Fibroblast of mammary gland (primary cell): Measurements from ENCODE around the gene ARL2.

Experiments used
- DNase-seq: peaks from one replicate; pipeline ENCODE4 v3.0.0-alpha.2; 2010; ENCODE audit warnings: low read depth
- H3K4me3 ChIP-seq: 2 replicates; pipeline ENCODE4 v1.5.1; 2011; ENCODE audit warnings: low read depth, mild to moderate bottlenecking, low read length, moderate library complexity; ENCODE audit not compliant: control insufficient read depth
- TF ChIP-seq, protein P1 (sequence below): conservative IDR thresholded peaks from 2 replicates; pipeline ENCODE4 v1.5.1; 2011; ENCODE audit warnings: low read depth, low read length, inconsistent platforms; ENCODE audit not compliant: control insufficient read depth, insufficient read depth

ARL2 gene

GRCh38 chr11:65013888-65014725 lies at the start of gene ARL2:
TSS of gene ARL2 (plus strand) at chr11:65014160. CDS start at chr11:65014208, 48 bp downstream.
- H3K4me3 ChIP-seq = peak within 1 kb of the TSS; percentile 77
- DNase-seq = peak; percentile 83
- TF ChIP-seq, protein P1, sequence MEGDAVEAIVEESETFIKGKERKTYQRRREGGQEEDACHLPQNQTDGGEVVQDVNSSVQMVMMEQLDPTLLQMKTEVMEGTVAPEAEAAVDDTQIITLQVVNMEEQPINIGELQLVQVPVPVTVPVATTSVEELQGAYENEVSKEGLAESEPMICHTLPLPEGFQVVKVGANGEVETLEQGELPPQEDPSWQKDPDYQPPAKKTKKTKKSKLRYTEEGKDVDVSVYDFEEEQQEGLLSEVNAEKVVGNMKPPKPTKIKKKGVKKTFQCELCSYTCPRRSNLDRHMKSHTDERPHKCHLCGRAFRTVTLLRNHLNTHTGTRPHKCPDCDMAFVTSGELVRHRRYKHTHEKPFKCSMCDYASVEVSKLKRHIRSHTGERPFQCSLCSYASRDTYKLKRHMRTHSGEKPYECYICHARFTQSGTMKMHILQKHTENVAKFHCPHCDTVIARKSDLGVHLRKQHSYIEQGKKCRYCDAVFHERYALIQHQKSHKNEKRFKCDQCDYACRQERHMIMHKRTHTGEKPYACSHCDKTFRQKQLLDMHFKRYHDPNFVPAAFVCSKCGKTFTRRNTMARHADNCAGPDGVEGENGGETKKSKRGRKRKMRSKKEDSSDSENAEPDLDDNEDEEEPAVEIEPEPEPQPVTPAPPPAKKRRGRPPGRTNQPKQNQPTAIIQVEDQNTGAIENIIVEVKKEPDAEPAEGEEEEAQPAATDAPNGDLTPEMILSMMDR = peak; percentile 27

GRCh38 chr11:64967375-64967774 lies 46.6 kb upstream of the ARL2 start:
- H3K4me3 ChIP-seq = no peak overlapping the region
- TF ChIP-seq, protein P1 = no peak
- DNase-seq = no peak

- peak; percentile 36 for DNase-seq
- H3K4me3 ChIP-seq = no peak overlapping the region
- TF ChIP-seq, protein P1 = no peak
Observed at GRCh38 chr11:64969209-64969608, 44.8 kb upstream of the ARL2 start.

GRCh38 chr11:64970731-64971151 lies 43.2 kb upstream of the ARL2 start:
- TF ChIP-seq, protein P1 = no peak
- no peak overlapping the region for H3K4me3 ChIP-seq
- DNase-seq = no peak

- TF ChIP-seq, protein P1 = no peak
- DNase-seq = peak; percentile 63
- peak within 1 kb of the TSS; percentile 22 for H3K4me3 ChIP-seq
Observed at GRCh38 chr11:64971421-64972233, 42.3 kb upstream of the ARL2 start, which contains the start of gene MAJIN. TSS of gene MAJIN (minus strand) at chr11:64972108. CDS start at chr11:64959405, 12,703 bp downstream.

- TF ChIP-seq, protein P1 = no peak
- DNase-seq = no peak
- no peak overlapping the region for H3K4me3 ChIP-seq
Observed at GRCh38 chr11:64974124-64974523, 39.8 kb upstream of the ARL2 start.
